ENCODE data around the gene PRR3. TPM values are rescaled to one million over a fixed set of nuclear protein-coding genes. Genes with fewer than 3 reads are reported as not detected.

PRR3 gene
- total RNA-seq, 1 experiment from 2014 or later: 16.5 TPM

- no peak for ATAC-seq
- CTCF ChIA-PET: interaction anchor here (0.6 kb wide), 1 partner anchor 112 kb away, joined by 3 read pairs; no protein-coding TSS in a partner anchor
These were observed 21.0 kb downstream of the PRR3 start for GRCh38 chr6:30578051-30578450.

GRCh38 chr6:30583921-30584320 is 26.8 kb downstream of the PRR3 start:
- POLR2A ChIA-PET: no interaction called here
- BruUV-seq (replicated peaks): no TSS peak
- ATAC-seq: no peak
- TF ChIP-seq SIN3A (IDR thresholded peaks at IDR 0.05; ENCODE audit: borderline replicate concordance, insufficient read depth, low read depth, low read length): no peak
- TF ChIP-seq POLR2AphosphoS5 (IDR thresholded peaks at IDR 0.05; ENCODE audit: low read depth, low read length): no peak
- TF ChIP-seq, protein P1, sequence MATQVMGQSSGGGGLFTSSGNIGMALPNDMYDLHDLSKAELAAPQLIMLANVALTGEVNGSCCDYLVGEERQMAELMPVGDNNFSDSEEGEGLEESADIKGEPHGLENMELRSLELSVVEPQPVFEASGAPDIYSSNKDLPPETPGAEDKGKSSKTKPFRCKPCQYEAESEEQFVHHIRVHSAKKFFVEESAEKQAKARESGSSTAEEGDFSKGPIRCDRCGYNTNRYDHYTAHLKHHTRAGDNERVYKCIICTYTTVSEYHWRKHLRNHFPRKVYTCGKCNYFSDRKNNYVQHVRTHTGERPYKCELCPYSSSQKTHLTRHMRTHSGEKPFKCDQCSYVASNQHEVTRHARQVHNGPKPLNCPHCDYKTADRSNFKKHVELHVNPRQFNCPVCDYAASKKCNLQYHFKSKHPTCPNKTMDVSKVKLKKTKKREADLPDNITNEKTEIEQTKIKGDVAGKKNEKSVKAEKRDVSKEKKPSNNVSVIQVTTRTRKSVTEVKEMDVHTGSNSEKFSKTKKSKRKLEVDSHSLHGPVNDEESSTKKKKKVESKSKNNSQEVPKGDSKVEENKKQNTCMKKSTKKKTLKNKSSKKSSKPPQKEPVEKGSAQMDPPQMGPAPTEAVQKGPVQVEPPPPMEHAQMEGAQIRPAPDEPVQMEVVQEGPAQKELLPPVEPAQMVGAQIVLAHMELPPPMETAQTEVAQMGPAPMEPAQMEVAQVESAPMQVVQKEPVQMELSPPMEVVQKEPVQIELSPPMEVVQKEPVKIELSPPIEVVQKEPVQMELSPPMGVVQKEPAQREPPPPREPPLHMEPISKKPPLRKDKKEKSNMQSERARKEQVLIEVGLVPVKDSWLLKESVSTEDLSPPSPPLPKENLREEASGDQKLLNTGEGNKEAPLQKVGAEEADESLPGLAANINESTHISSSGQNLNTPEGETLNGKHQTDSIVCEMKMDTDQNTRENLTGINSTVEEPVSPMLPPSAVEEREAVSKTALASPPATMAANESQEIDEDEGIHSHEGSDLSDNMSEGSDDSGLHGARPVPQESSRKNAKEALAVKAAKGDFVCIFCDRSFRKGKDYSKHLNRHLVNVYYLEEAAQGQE (IDR thresholded peaks at IDR 0.05; ENCODE audit: insufficient read depth in 1 of 2, low read depth in 2 of 2, low read length in 1 of 2): no peak
- TF ChIP-seq TCF7L2 (IDR thresholded peaks at IDR 0.05; ENCODE audit: low read depth, low read length): no peak
- TF ChIP-seq CTCF (IDR thresholded peaks at IDR 0.05): no peak
- in situ Hi-C loops (cut with HindIII; ENCODE audit: low pct_unique_long_range_greater_than_20kb, low sequenced_read_pairs): no loop called here
- no peak overlapping the region for H3K27ac ChIP-seq (ENCODE audit: low read length)
- H3K4me1 ChIP-seq (ENCODE audit: control insufficient read depth, insufficient read depth, low read length): no peaks in the 10 kb centered on the region
- no peaks in the 10 kb centered on the region for H3K27me3 ChIP-seq (ENCODE audit: control insufficient read depth, insufficient read depth, low read length)
- no peak overlapping the region for H3K4me3 ChIP-seq (ENCODE audit: low read depth in 2 of 2, low read length in 2 of 2)
- CTCF ChIA-PET: no interaction called here
- peaks cover 32% of the 10 kb centered on the region for H3K36me3 ChIP-seq (ENCODE audit: control insufficient read depth, insufficient read depth, low read length)
- DNase-seq (ENCODE audit: low read depth, low spot score): no peak
- intact Hi-C loops (cut with micrococcal nuclease; ENCODE audit: unreplicated experiment): no loop called here
- no peaks in the 10 kb centered on the region for H3K9me3 ChIP-seq (ENCODE audit: control insufficient read depth, insufficient read depth, low read depth, low read length)

More at GRCh38 chr6:30578051-30578450, 21.0 kb downstream of the PRR3 start:
- Histone ChIP-seq H3K4me3 (ENCODE audit: low read depth in 2 of 2, low read length in 2 of 2) (no peak overlapping the region), H3K36me3 (ENCODE audit: control insufficient read depth, insufficient read depth, low read length) (peaks cover 30% of the 10 kb centered on the region), H3K27ac (ENCODE audit: low read length) (no peak overlapping the region), H3K27me3 (ENCODE audit: control insufficient read depth, insufficient read depth, low read length) (no peaks in the 10 kb centered on the region), H3K9me3 (ENCODE audit: control insufficient read depth, insufficient read depth, low read depth, low read length) (no peaks in the 10 kb centered on the region), H3K4me1 (ENCODE audit: control insufficient read depth, insufficient read depth, low read length) (peaks cover 6% of the 10 kb centered on the region)
- in situ Hi-C loops (cut with HindIII; ENCODE audit: low pct_unique_long_range_greater_than_20kb, low sequenced_read_pairs): no loop called here
- POLR2A ChIA-PET: interaction anchor here (1.1 kb wide), 1 partner anchor 20 kb away, joined by 4 read pairs; no protein-coding TSS in a partner anchor
- TF ChIP-seq SIN3A (IDR thresholded peaks at IDR 0.05; ENCODE audit: borderline replicate concordance, insufficient read depth, low read depth, low read length): no peak
- no peak for TF ChIP-seq CTCF (IDR thresholded peaks at IDR 0.05)
- TF ChIP-seq TCF7L2 (IDR thresholded peaks at IDR 0.05; ENCODE audit: low read depth, low read length): no peak
- TF ChIP-seq, protein P1 (IDR thresholded peaks at IDR 0.05; ENCODE audit: insufficient read depth in 1 of 2, low read depth in 2 of 2, low read length in 1 of 2): no peak
- TF ChIP-seq POLR2AphosphoS5 (IDR thresholded peaks at IDR 0.05; ENCODE audit: low read depth, low read length): no peak
- no peak for DNase-seq (ENCODE audit: low read depth, low spot score)
- intact Hi-C loops (cut with micrococcal nuclease; ENCODE audit: unreplicated experiment): no loop called here
- BruUV-seq (replicated peaks): no TSS peak

All from Panc1 (cell line).